Fibroblast of lung (primary cell): Measurements from ENCODE around the gene NCKAP5.

Source experiments
- EZH2 ChIP-seq: IDR thresholded peaks from 2 replicates; pipeline ENCODE4 v1.5.1; 2012; ENCODE audit warnings: low read length, control low read depth, mild to moderate bottlenecking; ENCODE audit errors: missing control alignments
- TF ChIP-seq, protein P1 (sequence below), 2 donors: IDR thresholded peaks in 1 of 2; conservative IDR thresholded peaks in 1 of 2; 1 replicate in 1 of 2; 2 replicates in 1 of 2; pipeline ENCODE4 v1.5.1; 2011 to 2012; ENCODE audit warnings: low read length in 2 of 2, control low read depth in 1 of 2, inconsistent platforms in 1 of 2, low read depth in 1 of 2, mild to moderate bottlenecking in 1 of 2

DNA sequence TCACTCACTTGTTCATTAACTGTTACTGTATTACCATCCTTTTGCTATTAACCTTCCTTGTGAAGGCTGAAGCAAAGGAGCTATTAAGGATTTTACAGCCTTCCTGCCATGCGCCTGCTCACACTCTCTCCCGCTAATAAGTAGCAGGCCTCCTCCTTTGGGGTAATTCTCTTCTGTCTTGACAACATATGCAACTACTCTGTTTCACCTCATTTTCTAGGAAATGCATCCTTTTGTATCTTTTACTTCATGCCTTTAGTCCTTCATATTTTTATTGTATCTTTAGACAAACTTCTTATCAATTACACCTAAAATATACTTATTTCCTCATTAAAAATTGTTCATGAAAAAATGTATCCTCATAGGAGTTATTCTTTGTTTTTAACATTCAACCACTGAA lies 463.4 kb downstream of the NCKAP5 start:
- TF ChIP-seq, protein P1, sequence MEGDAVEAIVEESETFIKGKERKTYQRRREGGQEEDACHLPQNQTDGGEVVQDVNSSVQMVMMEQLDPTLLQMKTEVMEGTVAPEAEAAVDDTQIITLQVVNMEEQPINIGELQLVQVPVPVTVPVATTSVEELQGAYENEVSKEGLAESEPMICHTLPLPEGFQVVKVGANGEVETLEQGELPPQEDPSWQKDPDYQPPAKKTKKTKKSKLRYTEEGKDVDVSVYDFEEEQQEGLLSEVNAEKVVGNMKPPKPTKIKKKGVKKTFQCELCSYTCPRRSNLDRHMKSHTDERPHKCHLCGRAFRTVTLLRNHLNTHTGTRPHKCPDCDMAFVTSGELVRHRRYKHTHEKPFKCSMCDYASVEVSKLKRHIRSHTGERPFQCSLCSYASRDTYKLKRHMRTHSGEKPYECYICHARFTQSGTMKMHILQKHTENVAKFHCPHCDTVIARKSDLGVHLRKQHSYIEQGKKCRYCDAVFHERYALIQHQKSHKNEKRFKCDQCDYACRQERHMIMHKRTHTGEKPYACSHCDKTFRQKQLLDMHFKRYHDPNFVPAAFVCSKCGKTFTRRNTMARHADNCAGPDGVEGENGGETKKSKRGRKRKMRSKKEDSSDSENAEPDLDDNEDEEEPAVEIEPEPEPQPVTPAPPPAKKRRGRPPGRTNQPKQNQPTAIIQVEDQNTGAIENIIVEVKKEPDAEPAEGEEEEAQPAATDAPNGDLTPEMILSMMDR (conservative IDR thresholded peaks at IDR 0.05 in 1 of 2, IDR thresholded peaks at IDR 0.05 in 1 of 2; ENCODE audit: low read depth in 1 of 2, low read length in 2 of 2) = no peak
- TF ChIP-seq EZH2 = no peak
